ENCODE results near the gene BTBD9.
"Not testable (repeated sequence)": the region's sequence is repeated elsewhere in the genome, so short reads cannot be mapped to it uniquely, and the experiment has no call there.

The BTBD9 gene

GRCh38 chr6:38370653-38371601 is 268.8 kb downstream of the BTBD9 start:
- DNase-seq, result no peak

DNA sequence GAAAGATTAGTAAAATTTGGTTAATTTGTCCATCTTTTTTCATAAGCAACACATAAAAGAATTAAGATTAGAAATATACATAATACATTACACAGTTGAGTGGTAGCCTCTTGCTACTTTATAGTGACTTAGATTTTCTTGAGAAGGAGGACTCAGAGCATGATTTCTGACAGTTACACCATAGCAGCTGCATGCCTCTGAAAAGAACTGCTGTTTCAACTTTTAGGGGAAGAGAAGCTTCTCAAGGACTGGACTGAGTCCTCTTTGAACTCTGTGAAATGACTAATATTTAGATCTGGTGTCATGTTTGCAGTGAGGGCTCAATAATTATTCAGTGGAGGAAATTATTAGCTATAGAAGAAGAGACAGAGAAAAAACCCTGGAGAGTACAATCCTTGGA is 272.5 kb downstream of the BTBD9 start:
- DNase-seq, result no peak

DNA sequence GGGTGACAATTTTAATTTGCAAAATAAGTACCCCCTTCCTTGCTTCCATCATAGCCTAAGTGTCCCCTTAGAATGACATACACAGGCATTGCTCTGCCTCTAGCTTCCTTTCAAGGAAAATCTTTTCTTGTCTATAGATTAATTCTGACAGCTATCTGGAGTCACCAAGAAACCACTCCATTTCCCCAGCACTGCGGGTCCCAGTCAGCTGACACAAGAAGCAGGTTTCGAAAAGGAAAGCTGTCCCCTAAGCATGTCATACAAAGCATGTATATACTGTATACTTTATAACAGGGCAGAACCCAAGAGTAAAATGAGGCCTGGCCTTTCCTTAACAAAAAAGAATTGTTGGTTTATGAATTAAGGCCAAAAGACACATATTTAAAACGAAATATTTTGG is 273.5 kb downstream of the BTBD9 start:
- no peak for DNase-seq

GRCh38 chr6:38364775-38365174 is 275.0 kb downstream of the BTBD9 start:
- no peak for DNase-seq

DNA sequence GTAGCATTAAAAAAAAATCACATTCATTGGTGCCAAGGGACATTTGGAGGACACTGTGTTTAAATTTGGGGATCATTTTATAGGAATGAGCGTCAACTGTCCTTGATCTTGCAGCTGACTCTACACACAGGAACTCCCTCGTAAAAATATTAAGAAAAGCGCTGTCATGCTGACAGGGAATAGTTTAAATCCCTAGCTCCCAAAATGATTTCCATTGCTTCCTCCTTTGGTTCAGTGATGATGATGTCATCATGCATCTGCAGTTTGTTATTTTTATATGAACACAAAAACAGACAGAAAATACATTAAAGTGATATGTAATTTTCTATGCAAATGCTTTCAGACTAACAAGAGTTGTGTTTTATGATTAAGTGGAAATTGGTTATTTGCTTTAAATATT is 275.6 kb downstream of the BTBD9 start:
- no peak for DNase-seq

- no peak for DNase-seq
Observed at GRCh38 chr6:38355519-38355918, 284.2 kb downstream of the BTBD9 start.

DNA sequence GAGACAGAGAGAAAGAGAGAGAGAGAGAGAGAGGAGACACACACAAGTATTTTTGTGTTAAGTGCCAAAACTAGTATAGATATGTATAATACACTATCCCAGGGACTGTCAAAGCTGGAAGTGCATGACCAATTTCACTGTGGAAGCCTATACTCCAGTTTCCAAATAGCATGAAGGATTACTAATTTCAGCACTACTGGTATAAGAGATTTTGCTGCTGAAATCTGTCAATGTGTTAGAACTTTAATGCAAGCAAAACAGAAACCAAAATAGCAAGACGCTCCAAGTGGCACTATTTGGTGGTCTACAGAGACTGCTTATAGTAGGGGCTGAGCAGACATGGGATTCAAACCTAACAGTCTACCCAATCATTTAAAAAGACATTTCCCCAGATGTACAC is 284.8 kb downstream of the BTBD9 start:
- no peak for DNase-seq

GRCh38 chr6:38354037-38354381 is 285.7 kb downstream of the BTBD9 start:
- DNase-seq, result no peak

DNA sequence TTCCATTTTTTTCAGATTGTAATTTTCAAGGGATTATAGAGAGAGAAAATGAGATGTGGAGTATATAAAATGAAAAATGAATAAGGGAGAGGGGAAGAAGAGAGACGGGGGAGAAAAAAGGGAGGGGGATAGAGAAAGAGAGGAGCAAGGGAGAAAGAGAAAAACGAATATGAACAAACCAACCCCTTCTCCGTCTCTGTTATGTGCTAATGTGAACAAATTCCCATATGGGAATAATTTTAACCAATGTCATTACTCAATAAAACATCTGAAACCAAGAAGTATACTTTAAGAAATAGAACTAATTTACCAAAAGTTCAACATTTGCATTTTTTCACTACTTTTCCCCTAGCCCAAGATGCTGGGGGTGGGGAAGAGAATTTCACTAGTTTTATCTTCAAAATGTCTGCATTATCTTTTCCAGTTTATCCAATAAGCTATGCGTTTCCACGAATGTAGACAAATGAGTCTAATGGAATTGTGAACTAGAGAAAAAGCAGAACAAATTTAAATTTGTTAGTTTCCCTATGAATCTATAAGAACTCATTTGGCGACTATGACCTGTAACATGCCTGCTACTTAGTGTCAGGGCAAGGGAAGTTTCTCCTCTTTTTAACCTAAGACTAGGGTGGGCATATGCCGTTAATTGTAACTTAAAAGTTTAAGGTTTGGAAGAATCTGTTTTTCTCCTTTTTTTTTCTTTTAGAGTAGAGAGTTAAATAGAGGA is 286.3 kb downstream of the BTBD9 start:
- DNase-seq, result no peak

DNA sequence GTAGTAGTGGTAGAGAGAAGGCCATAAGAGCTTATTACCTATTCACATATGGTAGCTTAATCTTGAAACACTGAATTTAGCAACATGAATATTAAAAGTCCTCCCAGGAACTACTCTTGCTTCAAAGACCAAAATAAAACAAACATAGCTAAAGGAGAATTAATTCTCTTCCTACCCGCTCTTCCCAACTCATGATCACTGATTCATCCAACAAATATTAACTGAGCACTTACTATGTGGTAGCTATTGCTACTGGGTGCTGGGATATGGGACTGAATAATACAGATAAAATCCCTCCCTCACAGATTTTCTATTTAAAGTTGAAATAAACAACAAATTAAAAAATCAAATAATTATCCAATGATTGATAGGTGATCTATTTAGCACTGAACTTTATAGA is 287.1 kb downstream of the BTBD9 start:
- DNase-seq, result no peak

DNA sequence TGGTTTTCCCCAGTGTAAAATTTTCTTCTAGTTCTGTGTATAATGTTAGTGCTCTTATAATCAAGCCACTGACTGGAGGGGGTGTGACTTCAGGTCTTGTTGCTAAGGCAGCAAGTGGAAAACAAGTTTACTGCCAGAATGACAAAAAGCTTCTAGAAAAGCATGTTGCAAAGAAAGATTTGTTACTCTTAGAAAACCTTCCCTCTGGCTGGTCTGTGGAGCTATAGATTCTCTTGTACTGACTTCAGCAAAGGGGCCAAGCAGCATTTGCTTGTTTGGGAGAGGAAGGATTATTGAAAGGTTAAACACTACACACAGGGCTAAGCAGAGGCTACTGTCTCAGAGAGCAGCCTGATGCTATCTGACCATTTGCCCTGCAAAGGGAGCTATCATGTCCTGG is 288.8 kb downstream of the BTBD9 start:
- DNase-seq, result no peak

GRCh38 chr6:38350220-38350619 is 289.5 kb downstream of the BTBD9 start:
- DNase-seq, result no peak

DNA sequence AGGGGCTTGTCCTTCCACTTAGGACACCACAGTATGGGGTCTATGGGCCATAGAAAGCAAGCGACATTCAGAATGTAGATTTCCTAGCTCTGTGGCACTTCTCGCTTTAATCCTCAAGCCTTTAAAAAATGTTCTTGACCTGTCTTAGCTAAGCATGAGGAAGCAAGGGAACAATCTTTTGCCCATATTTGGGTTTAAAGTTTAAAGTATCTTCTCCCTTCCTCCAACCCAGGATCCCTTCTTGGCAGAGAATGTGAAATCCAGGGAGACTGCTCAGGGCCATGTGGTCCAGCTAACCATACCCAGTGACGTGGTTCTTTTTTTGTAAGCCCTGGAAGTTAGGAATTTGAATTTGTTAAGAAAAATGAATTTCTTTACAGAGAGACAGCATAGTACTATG is 289.9 kb downstream of the BTBD9 start:
- no peak for DNase-seq

GRCh38 chr6:38349221-38349620 is 290.5 kb downstream of the BTBD9 start:
- DNase-seq, result no peak

- no peak for DNase-seq
Observed at GRCh38 chr6:38348371-38348770, 291.4 kb downstream of the BTBD9 start.

- not testable (repeated sequence) for DNase-seq
Observed at GRCh38 chr6:38347829-38348228, 291.9 kb downstream of the BTBD9 start.

DNA sequence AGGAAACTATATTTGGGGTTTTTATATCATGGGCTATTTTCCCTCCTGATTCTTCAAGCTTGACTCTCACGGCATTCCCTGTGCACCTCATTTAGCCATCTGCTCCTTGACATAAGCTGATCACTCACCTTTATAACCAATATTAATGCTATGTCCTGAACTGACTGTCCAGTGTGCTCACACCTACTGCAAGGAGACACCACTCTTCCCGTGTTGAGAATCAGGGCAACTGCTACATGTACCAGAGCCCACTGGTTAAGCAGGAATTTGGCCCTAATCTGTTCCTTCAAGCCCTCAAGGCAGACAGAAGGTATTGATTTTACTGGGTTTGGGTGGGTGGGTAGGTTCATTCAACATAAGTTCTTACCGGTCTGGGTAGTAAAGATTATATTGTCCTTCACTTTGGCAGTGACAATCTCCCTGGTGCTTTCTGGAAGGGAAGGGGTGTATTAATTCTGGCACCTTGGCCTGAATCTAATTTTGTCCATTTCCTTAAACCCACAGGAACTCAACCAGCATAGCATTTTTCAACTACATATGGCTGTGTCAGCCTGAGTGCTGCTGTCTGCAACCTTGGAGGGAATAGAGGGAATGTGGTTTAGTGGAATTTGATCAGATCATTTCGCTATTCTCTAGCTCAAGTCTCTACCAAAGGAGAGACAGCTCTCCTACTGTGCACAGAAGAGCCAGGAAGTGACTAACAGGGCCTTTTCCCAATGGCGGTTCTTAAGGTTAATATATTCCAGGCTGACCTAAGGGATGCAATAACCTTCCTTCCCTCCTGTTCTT is 293.2 kb downstream of the BTBD9 start:
- no peak for DNase-seq

- DNase-seq, result no peak
Observed at GRCh38 chr6:38345586-38345985, 294.1 kb downstream of the BTBD9 start.

DNA sequence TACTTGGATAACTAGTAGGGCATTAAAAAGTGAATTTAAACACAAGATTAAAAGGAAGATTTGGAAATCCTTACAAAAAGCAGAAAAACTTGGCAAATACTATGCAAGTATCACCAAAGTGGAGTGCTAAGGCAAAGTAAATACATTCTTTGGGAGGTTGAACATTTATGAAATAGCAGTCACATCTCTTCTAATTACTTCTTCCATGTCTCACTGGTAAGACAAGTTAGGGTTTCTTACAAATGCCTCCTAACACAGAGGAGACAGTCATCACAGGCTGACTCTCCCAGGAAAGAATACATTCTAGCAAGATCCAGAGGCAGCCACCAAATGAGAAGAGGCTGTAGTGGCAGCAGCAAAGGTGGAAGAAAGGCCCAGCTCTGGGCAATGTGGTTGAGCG is 298.2 kb downstream of the BTBD9 start:
- no peak for DNase-seq

GRCh38 chr6:38339914-38340313 is 299.8 kb downstream of the BTBD9 start:
- no peak for DNase-seq

- no peak for DNase-seq
Observed at GRCh38 chr6:38337819-38338465, 301.8 kb downstream of the BTBD9 start.

DNA sequence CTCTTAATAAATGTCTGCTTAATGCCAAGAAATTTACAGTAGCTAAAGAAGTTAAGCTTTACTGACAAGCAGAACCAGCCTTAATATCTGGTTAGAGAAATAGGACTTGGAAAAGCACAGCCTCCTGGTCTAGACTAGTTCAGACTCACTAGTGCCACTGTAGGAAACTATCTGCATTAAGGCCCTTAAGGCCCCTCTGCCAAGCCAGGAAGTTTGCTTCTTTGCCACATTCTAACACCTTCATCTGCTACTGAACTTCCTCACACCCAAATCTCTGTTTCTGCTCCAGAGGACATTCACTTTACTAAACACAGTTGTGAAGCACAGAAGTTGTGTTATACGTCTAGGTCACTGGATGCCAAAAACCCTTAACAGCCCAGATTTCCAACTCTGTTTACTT is 302.8 kb downstream of the BTBD9 start:
- no peak for DNase-seq

- DNase-seq, result no peak
Observed at GRCh38 chr6:38326837-38327236, 312.9 kb downstream of the BTBD9 start.

Data from NCI-H187 (cell line).